Smooth muscle cell (in vitro differentiated cells): Measurements from ENCODE around the gene TRPV6. TPM values are rescaled to one million over a fixed set of nuclear protein-coding genes. Genes with fewer than 3 reads are reported as not detected.

Experiments used
- DNase-seq: peaks from one replicate; lab custom pipeline; 2025; ENCODE audit not compliant: unreplicated experiment; lab: John Stamatoyannopoulos, UW
- H2AFZ ChIP-seq: fragments of 200-600 bp; sonication (generic); 2 replicates; pipeline ENCODE4 v1.6.0; 2016; ENCODE audit warnings: antibody characterized with exemption, low read depth, mild to moderate bottlenecking
- H3F3A ChIP-seq: fragments of 200-600 bp; sonication (generic); 2 replicates; pipeline ENCODE4 v1.6.0; 2017; ENCODE audit warnings: antibody characterized with exemption, low read depth
- H3K27ac ChIP-seq: fragments of 200-600 bp; sonication (generic); 2 replicates; pipeline ENCODE4 v1.5.1; 2016; ENCODE audit warnings: low read depth, mild to moderate bottlenecking
- H3K27me3 ChIP-seq: fragments of 200-600 bp; sonication (generic); 2 replicates; pipeline ENCODE4 v1.6.1; 2016; ENCODE audit warnings: low read depth, mild to moderate bottlenecking
- H3K36me3 ChIP-seq: fragments of 200-600 bp; sonication (generic); 2 replicates; pipeline ENCODE4 v1.5.1; 2016; ENCODE audit warnings: low read depth
- H3K4me1 ChIP-seq: fragments of 200-600 bp; sonication (generic); 2 replicates; pipeline ENCODE4 v1.5.1; 2016; ENCODE audit warnings: low read depth
- H3K4me2 ChIP-seq: fragments of 200-600 bp; sonication (generic); 2 replicates; pipeline ENCODE4 v1.6.0; 2016; ENCODE audit warnings: mild to moderate bottlenecking
- H3K4me3 ChIP-seq: fragments of 200-600 bp; sonication (generic); 2 replicates; pipeline ENCODE4 v1.5.1; 2016; ENCODE audit warnings: mild to moderate bottlenecking
- H3K79me2 ChIP-seq: fragments of 200-600 bp; sonication (generic); 2 replicates; pipeline ENCODE4 v1.6.0; 2016; ENCODE audit warnings: low read depth, mild to moderate bottlenecking
- H3K9ac ChIP-seq: fragments of 200-600 bp; sonication (generic); 2 replicates; pipeline ENCODE4 v1.6.0; 2016; ENCODE audit warnings: low read depth
- H3K9me3 ChIP-seq: fragments of 200-600 bp; sonication (generic); replicated peaks from 2 replicates; pipeline ENCODE4 v1.5.1; 2016; ENCODE audit warnings: low read depth
- H4K20me1 ChIP-seq: fragments of 200-600 bp; sonication (generic); 2 replicates; pipeline ENCODE4 v1.6.0; 2016; ENCODE audit warnings: low read depth
- WGBS: methylation state at CpG from one replicate; pipeline ENCODE4 v1.1.7; 2016; ENCODE audit warnings: low lambda C conversion rate; 5-methylcytosine and 5-hydroxymethylcytosine counted together
- polyA plus RNA-seq: library from polyadenylated mRNA; unstranded; fragments of >200 nt; fragmentation: Nextera tagmentation; extraction: Ambion mirVana; gene quantifications from 2 replicates; pipeline ENCODE4 v1.2.1, GENCODE V29; 2016
- total RNA-seq: library from RNA; depleted of rRNA; stranded (reverse); fragments of >200 nt; gene quantifications from 2 replicates; pipeline ENCODE4 v1.2.3, GENCODE V29; 2014
- TF ChIP-seq, protein P1 (sequence below): fragments of 200-600 bp; sonication (generic); IDR thresholded peaks from 2 replicates; pipeline ENCODE4 v1.5.1; 2017; ENCODE audit warnings: borderline replicate concordance, mild to moderate bottlenecking, antibody characterized with exemption; ENCODE audit not compliant: insufficient read depth, poor library complexity, severe bottlenecking

The TRPV6 gene
- total and polyA plus RNA-seq, 2 experiments from 2014 or later = 0.17 TPM; not detected in 1

DNA sequence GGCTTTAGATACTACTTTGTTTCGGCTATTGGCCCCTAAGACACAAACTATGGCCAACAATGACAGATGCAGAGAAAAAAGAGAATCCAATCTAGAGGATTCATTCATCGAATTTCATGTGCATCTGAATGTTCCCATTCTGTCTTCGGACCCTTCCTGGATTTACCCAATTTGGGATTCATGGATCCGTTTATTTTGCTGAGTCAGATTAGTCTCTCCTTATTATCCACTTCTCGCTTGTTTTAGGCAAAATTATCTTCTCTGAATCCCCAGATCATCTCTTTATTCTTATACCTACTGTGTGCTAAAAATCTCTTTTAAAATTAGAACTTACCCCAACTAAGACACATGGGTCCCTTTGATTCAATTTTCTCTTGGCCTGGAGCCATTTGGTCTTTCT is 6.5 kb downstream of the TRPV6 start:
- H3F3A ChIP-seq = no peaks in the 10 kb centered on the region
- H3K27me3 ChIP-seq = peaks cover 18% of the 10 kb centered on the region
- 87% methylated on average over 5 of the region's 5 CpGs for WGBS

DNA sequence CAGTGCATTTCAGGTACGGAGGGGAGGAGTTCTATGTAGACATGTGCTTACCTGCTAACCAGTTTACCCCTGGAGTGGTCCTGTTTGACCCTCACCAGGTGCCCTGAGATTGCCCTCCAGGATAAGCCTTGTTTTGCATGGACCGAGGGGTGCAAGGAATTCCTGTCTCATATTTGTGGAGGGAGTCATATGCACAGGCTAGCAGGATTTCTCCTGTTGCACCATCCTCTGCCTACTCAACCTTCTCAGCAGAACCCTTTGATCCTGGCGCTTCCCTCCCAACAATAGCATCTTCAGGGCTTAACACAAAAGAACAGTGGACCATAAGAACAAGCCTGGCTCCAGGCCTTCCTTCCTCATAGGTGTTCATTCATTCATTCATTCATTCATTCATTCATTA is 7.2 kb downstream of the TRPV6 start:
- TF ChIP-seq, protein P1, sequence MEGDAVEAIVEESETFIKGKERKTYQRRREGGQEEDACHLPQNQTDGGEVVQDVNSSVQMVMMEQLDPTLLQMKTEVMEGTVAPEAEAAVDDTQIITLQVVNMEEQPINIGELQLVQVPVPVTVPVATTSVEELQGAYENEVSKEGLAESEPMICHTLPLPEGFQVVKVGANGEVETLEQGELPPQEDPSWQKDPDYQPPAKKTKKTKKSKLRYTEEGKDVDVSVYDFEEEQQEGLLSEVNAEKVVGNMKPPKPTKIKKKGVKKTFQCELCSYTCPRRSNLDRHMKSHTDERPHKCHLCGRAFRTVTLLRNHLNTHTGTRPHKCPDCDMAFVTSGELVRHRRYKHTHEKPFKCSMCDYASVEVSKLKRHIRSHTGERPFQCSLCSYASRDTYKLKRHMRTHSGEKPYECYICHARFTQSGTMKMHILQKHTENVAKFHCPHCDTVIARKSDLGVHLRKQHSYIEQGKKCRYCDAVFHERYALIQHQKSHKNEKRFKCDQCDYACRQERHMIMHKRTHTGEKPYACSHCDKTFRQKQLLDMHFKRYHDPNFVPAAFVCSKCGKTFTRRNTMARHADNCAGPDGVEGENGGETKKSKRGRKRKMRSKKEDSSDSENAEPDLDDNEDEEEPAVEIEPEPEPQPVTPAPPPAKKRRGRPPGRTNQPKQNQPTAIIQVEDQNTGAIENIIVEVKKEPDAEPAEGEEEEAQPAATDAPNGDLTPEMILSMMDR = no peak
- Histone ChIP-seq H3K4me3 (no peak overlapping the region), H3K4me2 (no peak overlapping the region), H3K27ac (no peak overlapping the region), H3K27me3 (peaks cover 18% of the 10 kb centered on the region), H3F3A (no peaks in the 10 kb centered on the region), H4K20me1 (no peaks in the 10 kb centered on the region), H3K79me2 (no peaks in the 10 kb centered on the region), H3K9ac (no peak overlapping the region), H3K4me1 (no peaks in the 10 kb centered on the region), H3K36me3 (no peaks in the 10 kb centered on the region), H2AFZ (no peak overlapping the region), H3K9me3 (no peaks in the 10 kb centered on the region)
- 75% methylated on average over 3 of the region's 3 CpGs for WGBS
- DNase-seq = no peak

More for the DNA sequence above, 6.5 kb downstream of the TRPV6 start:
- Histone ChIP-seq H3K4me2 (no peak overlapping the region), H3K36me3 (no peaks in the 10 kb centered on the region), H3K9ac (no peak overlapping the region), H2AFZ (no peak overlapping the region), H3K4me1 (no peaks in the 10 kb centered on the region), H4K20me1 (no peaks in the 10 kb centered on the region), H3K79me2 (no peaks in the 10 kb centered on the region), H3K9me3 (no peaks in the 10 kb centered on the region), H3K27ac (no peak overlapping the region), H3K4me3 (no peak overlapping the region)
- DNase-seq = no peak
- TF ChIP-seq, protein P1 = no peak

- no peak overlapping the region for H3K27ac ChIP-seq
- H3K36me3 ChIP-seq = no peaks in the 10 kb centered on the region
- H3K4me3 ChIP-seq = no peak overlapping the region
- no peaks in the 10 kb centered on the region for H3K9me3 ChIP-seq
- H4K20me1 ChIP-seq = no peaks in the 10 kb centered on the region
- H3K79me2 ChIP-seq = no peaks in the 10 kb centered on the region
- H3K4me2 ChIP-seq = no peak overlapping the region
- WGBS = 90% methylated on average over 18 of the region's 18 CpGs
- no peaks in the 10 kb centered on the region for H3F3A ChIP-seq
- TF ChIP-seq, protein P1 = no peak
- no peak overlapping the region for H3K9ac ChIP-seq
- peaks cover 18% of the 10 kb centered on the region for H3K27me3 ChIP-seq
- H3K4me1 ChIP-seq = no peaks in the 10 kb centered on the region
- H2AFZ ChIP-seq = no peak overlapping the region
- no peak for DNase-seq
Observed at GRCh38 chr7:142876991-142877910, 8.3 kb downstream of the TRPV6 start.
